Osteocyte (in vitro differentiated cells): Measurements from ENCODE around the gene PPIL4. TPM values are rescaled to one million over a fixed set of nuclear protein-coding genes. Genes with fewer than 3 reads are reported as not detected.

Experiments used
- DNase-seq: peaks from one replicate; pipeline ENCODE4 v3.0.0; 2021; ENCODE audit warnings: mixed read lengths; ENCODE audit not compliant: unreplicated experiment; ENCODE audit errors: extremely low spot score
- H3K27ac Mint-ChIP-seq: one replicate; pipeline ENCODE4 v1.8.0; 2021; ENCODE audit warnings: mild to moderate bottlenecking, mixed read lengths; ENCODE audit not compliant: unreplicated experiment
- H3K27me3 Mint-ChIP-seq: one replicate; pipeline ENCODE4 v1.8.0; 2021; ENCODE audit warnings: mixed read lengths; ENCODE audit not compliant: unreplicated experiment
- H3K36me3 Mint-ChIP-seq: one replicate; pipeline ENCODE4 v1.8.0; 2021; ENCODE audit warnings: mixed read lengths; ENCODE audit not compliant: unreplicated experiment
- H3K4me1 Mint-ChIP-seq: one replicate; pipeline ENCODE4 v1.8.0; 2021; ENCODE audit warnings: mixed read lengths; ENCODE audit not compliant: unreplicated experiment
- H3K4me3 Mint-ChIP-seq: one replicate; pipeline ENCODE4 v1.8.0; 2021; ENCODE audit warnings: mild to moderate bottlenecking, moderate library complexity, mixed read lengths; ENCODE audit not compliant: unreplicated experiment
- H3K9me3 Mint-ChIP-seq: one replicate; pipeline ENCODE4 v1.8.0; 2021; ENCODE audit warnings: mixed read lengths; ENCODE audit not compliant: unreplicated experiment
- total RNA-seq: library from RNA; stranded (reverse); gene quantifications from 2 replicates; pipeline ENCODE4 v1.2.1, GENCODE V29; 2021
- TF ChIP-seq, protein P1 (sequence below): fragments of 200-600 bp; sonication (generic); IDR thresholded peaks from 2 replicates; pipeline ENCODE4 v1.5.0; 2021; ENCODE audit warnings: antibody characterized with exemption, mild to moderate bottlenecking, moderate library complexity

Gene PPIL4
- total RNA-seq, 1 donor from 2014 or later, result 34.3 TPM

DNA sequence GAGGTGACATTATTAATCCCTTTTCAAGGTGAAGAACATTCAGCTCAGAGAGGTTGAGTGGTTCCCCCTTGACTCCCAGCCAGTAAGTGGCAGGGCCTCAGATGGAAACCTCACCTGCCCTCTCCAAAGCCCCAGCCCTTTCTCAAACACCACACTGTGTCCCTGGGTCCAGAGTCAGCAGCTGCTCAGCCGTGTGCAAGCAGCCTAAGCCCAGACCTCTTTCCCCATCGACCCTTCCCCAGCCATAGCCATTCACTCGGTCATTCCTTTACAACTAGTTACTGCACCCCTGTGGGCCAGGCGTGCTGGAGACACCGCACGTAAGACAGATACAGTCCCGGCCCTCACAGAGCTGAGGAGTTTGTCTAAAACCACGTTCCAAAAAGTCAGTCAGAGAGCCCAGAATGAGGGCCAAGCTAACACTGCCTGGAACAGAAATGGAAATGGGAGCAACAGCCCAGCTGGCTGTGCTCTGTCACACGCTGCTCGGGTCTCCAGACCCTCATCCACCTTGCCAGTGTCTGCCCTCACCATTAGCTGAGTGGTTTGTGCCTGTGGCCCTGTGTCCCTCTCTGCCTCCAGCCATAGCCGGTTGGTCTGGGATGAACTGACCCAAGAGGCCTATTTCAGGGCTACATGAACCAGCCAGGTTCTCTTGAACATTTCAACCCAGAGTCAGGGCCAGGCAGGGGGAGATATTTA lies 90.7 kb downstream of the PPIL4 start:
- Mint-ChIP-seq H3K36me3 (no peaks in the 10 kb centered on the region), H3K27me3 (no peaks in the 10 kb centered on the region), H3K9me3 (no peaks in the 10 kb centered on the region), H3K4me3 (no peak overlapping the region), H3K4me1 (peaks cover 18% of the 10 kb centered on the region), H3K27ac (peak overlapping the region; percentile 19)
- TF ChIP-seq, protein P1, sequence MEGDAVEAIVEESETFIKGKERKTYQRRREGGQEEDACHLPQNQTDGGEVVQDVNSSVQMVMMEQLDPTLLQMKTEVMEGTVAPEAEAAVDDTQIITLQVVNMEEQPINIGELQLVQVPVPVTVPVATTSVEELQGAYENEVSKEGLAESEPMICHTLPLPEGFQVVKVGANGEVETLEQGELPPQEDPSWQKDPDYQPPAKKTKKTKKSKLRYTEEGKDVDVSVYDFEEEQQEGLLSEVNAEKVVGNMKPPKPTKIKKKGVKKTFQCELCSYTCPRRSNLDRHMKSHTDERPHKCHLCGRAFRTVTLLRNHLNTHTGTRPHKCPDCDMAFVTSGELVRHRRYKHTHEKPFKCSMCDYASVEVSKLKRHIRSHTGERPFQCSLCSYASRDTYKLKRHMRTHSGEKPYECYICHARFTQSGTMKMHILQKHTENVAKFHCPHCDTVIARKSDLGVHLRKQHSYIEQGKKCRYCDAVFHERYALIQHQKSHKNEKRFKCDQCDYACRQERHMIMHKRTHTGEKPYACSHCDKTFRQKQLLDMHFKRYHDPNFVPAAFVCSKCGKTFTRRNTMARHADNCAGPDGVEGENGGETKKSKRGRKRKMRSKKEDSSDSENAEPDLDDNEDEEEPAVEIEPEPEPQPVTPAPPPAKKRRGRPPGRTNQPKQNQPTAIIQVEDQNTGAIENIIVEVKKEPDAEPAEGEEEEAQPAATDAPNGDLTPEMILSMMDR, result no peak
- DNase-seq, result no peak

Other genes with a start within 250 kb of the PPIL4 start
- gene TAB2, start 228.3 kb downstream of the PPIL4 start, total RNA-seq, result 50.6 and 53.8 TPM in 2 replicates
- gene SUMO4, start 145.8 kb downstream of the PPIL4 start, total RNA-seq, result 1.5 and 2.9 TPM in 2 replicates
- 0.21 TPM in 1 of 2 replicates, not detected in the other for gene ZC3H12D, start 61.0 kb downstream of the PPIL4 start, total RNA-seq
- gene GINM1, start 20.3 kb upstream of the PPIL4 start, total RNA-seq, result 66.2 and 68.4 TPM in 2 replicates
- gene KATNA1, start 102.7 kb upstream of the PPIL4 start, total RNA-seq, result 19.2 and 20.0 TPM in 2 replicates
- gene LATS1, start 172.1 kb upstream of the PPIL4 start, total RNA-seq, result 33.8 and 33.9 TPM in 2 replicates
- gene NUP43, start 200.5 kb upstream of the PPIL4 start, total RNA-seq, result 36.8 and 40.0 TPM in 2 replicates
- 75.8 and 76.2 TPM in 2 replicates for gene PCMT1, start 203.7 kb upstream of the PPIL4 start, total RNA-seq